Liver (tissue), 9 donors: Measurements from ENCODE around the gene KRTAP10-9. TPM values are rescaled to one million over a fixed set of nuclear protein-coding genes. Genes with fewer than 3 reads are reported as not detected.
A peak's percentile ranks its signal among the peaks of the same experiment; 100 is the strongest.

ENCODE experiments used
- DNase-seq: peaks from one replicate; pipeline ENCODE4 v3.0.0-alpha.2; 2017; ENCODE audit warnings: low spot score
- H3K27ac ChIP-seq, 2 donors: one replicate each; pipeline ENCODE4 v1.7.0; 2013; ENCODE audit warnings: inconsistent platforms in 2 of 2, low read length in 2 of 2, control low read depth in 1 of 2, low read depth in 1 of 2, mild to moderate bottlenecking in 1 of 2
- H3K27me3 ChIP-seq, 4 donors: one replicate each; pipeline versions ENCODE4 v1.6.1 to v1.7.0; 2013; ENCODE audit warnings: low read length in 3 of 4, inconsistent platforms in 1 of 4, mild to moderate bottlenecking in 1 of 4, moderate library complexity in 1 of 4; ENCODE audit not compliant: control insufficient read depth in 4 of 4, insufficient read depth in 4 of 4
- H3K36me3 ChIP-seq, 4 donors: one replicate each; pipeline versions ENCODE4 v1.6.1 to v1.7.0; 2013; ENCODE audit warnings: low read length in 3 of 4, mild to moderate bottlenecking in 3 of 4, low read depth in 1 of 4, moderate library complexity in 1 of 4; ENCODE audit not compliant: control insufficient read depth in 4 of 4, insufficient read depth in 3 of 4
- H3K4me1 ChIP-seq, 4 donors: one replicate each; pipeline versions ENCODE4 v1.6.1 to v1.7.0; 2013; ENCODE audit warnings: low read length in 3 of 4, mild to moderate bottlenecking in 3 of 4, moderate library complexity in 1 of 4; ENCODE audit not compliant: control insufficient read depth in 4 of 4, insufficient read depth in 4 of 4
- H3K4me3 ChIP-seq, 3 donors: one replicate each; pipeline versions ENCODE4 v1.6.1 to v1.7.0; 2013; ENCODE audit warnings: low read length in 3 of 3, control low read depth in 1 of 3, low read depth in 1 of 3, mild to moderate bottlenecking in 1 of 3
- H3K9ac ChIP-seq, 2 donors: one replicate each; pipeline ENCODE4 v1.7.0; 2013; ENCODE audit warnings: low read length in 2 of 2, mild to moderate bottlenecking in 2 of 2, moderate library complexity in 2 of 2, control low read depth in 1 of 2, low read depth in 1 of 2
- H3K9me3 ChIP-seq, 4 donors: one replicate each; pipeline versions ENCODE4 v1.6.1 to v1.7.0; 2013; ENCODE audit warnings: low read length in 3 of 4; ENCODE audit not compliant: control insufficient read depth in 4 of 4
- ATF3 ChIP-seq: IDR thresholded peaks from 2 replicates; pipeline ENCODE4 v1.6.1; 2016; ENCODE audit warnings: antibody characterized with exemption
- CTCF ChIP-seq: fragments of 150-350 bp; IDR thresholded peaks from 2 replicates; pipeline ENCODE4 v1.5.1; 2017; ENCODE audit warnings: improper control_type of control experiment, low read depth, low read length; ENCODE audit not compliant: missing input control
- EGR1 ChIP-seq, 2 donors: IDR thresholded peaks; 2 replicates each; pipeline ENCODE4 v1.6.1; 2016 to 2018; ENCODE audit warnings: antibody characterized with exemption in 2 of 2, low read depth in 2 of 2
- FOXA2 ChIP-seq: IDR thresholded peaks from 2 replicates; pipeline ENCODE4 v1.6.1; 2016; ENCODE audit warnings: antibody characterized with exemption
- GABPA ChIP-seq, 2 donors: IDR thresholded peaks in 1 of 2; conservative IDR thresholded peaks in 1 of 2; 2 replicates each; pipeline ENCODE4 v1.6.1; 2016; ENCODE audit warnings: antibody characterized with exemption in 2 of 2, mild to moderate bottlenecking in 1 of 2, moderate library complexity in 1 of 2
- HNF4A ChIP-seq, 2 donors: conservative IDR thresholded peaks; 2 replicates each; pipeline ENCODE4 v1.6.1; 2016; ENCODE audit warnings: antibody characterized with exemption in 2 of 2, mild to moderate bottlenecking in 2 of 2
- HNF4G ChIP-seq: IDR thresholded peaks from 2 replicates; pipeline ENCODE4 v1.6.1; 2016; ENCODE audit warnings: antibody characterized with exemption
- JUND ChIP-seq, 2 donors: IDR thresholded peaks; 2 replicates each; pipeline ENCODE4 v1.6.1; 2016; ENCODE audit warnings: antibody characterized with exemption in 2 of 2
- MAX ChIP-seq: IDR thresholded peaks from 2 replicates; pipeline ENCODE4 v1.6.1; 2016; ENCODE audit warnings: antibody characterized with exemption
- NR2F2 ChIP-seq: IDR thresholded peaks from 2 replicates; pipeline ENCODE4 v1.6.1; 2016; ENCODE audit warnings: antibody characterized with exemption
- RAD21 ChIP-seq, 2 donors: IDR thresholded peaks; 2 replicates each; pipeline ENCODE4 v1.6.1; 2016; ENCODE audit warnings: antibody characterized with exemption in 2 of 2, mild to moderate bottlenecking in 2 of 2
- REST ChIP-seq: IDR thresholded peaks from 2 replicates; pipeline ENCODE4 v1.6.1; 2016; ENCODE audit warnings: antibody characterized with exemption, mild to moderate bottlenecking
- RXRA ChIP-seq, 2 donors: IDR thresholded peaks; 2 replicates each; pipeline ENCODE4 v1.6.1; 2017 to 2018; ENCODE audit warnings: antibody characterized with exemption in 2 of 2, mild to moderate bottlenecking in 1 of 2
- TAF1 ChIP-seq: conservative IDR thresholded peaks from 2 replicates; pipeline ENCODE4 v1.6.1; 2016; ENCODE audit warnings: antibody characterized with exemption, mild to moderate bottlenecking
- ZBTB33 ChIP-seq: IDR thresholded peaks from 2 replicates; pipeline ENCODE4 v1.6.1; 2016; ENCODE audit warnings: antibody characterized with exemption
- WGBS: extraction: QIAGEN DNeasy Blood & Tissue Kit; methylation state at CpG from one replicate; pipeline ENCODE4 v1.1.7; 2013; 5-methylcytosine and 5-hydroxymethylcytosine counted together
- polyA plus RNA-seq, 2 donors: library from polyadenylated mRNA; stranded (reverse) in 1 of 2; unstranded in 1 of 2; fragments of 200-250 nt in 1 of 2; fragments of >200 nt in 1 of 2; fragmentation: Nextera tagmentation in 1 of 2; extraction: Ambion mirVana in 1 of 2; gene quantifications; one replicate each; pipeline versions ENCODE4 v1.2.1 to v1.2.3, GENCODE V29; 2013 to 2015
- total RNA-seq, 2 donors: library from RNA; depleted of rRNA; stranded (reverse); fragments of >200 nt; gene quantifications; one replicate each; pipeline ENCODE4 v1.2.3, GENCODE V29; 2014
- donor health status: healthy.
- donor health status: healthy.
- donor health status: healthy.
- donor health status: healthy.
- donor health status: healthy.

Gene KRTAP10-9
- total and polyA plus RNA-seq, 4 donors, result not detected

GRCh38 chr21:44603911-44604310 lies 23.0 kb upstream of the KRTAP10-9 start:
- H3K36me3 ChIP-seq, result no peaks in the 10 kb centered on the region
- no peak overlapping the region for H3K9ac ChIP-seq
- no peaks in the 10 kb centered on the region for H3K27me3 ChIP-seq
- no peak overlapping the region for H3K4me3 ChIP-seq
- H3K27ac ChIP-seq, result no peak overlapping the region
- TF ChIP-seq EGR1 (IDR thresholded peaks at IDR 0.05; ENCODE audit: low read depth in 2 of 2), result no peak
- no peak for TF ChIP-seq NR2F2
- TF ChIP-seq JUND (IDR thresholded peaks at IDR 0.05), result no peak
- no peak for TF ChIP-seq REST
- TF ChIP-seq HNF4G, result no peak
- no peak for TF ChIP-seq RAD21 (IDR thresholded peaks at IDR 0.05)
- TF ChIP-seq TAF1, result no peak
- TF ChIP-seq CTCF, result no peak
- TF ChIP-seq MAX, result no peak
- TF ChIP-seq ZBTB33, result no peak
- TF ChIP-seq FOXA2, result no peak
- TF ChIP-seq RXRA (IDR thresholded peaks at IDR 0.05), result no peak
- peaks cover 0 to 7% (median 5%) of the 10 kb centered on the region in 4 donors for H3K9me3 ChIP-seq
- 87% methylated on average over 8 of the region's 8 CpGs for WGBS
- no peaks in the 10 kb centered on the region for H3K4me1 ChIP-seq
- DNase-seq, result peak; percentile 16

GRCh38 chr21:44606495-44606894 lies 20.4 kb upstream of the KRTAP10-9 start:
- Histone ChIP-seq H3K9ac (no peak overlapping the region), H3K36me3 (no peaks in the 10 kb centered on the region), H3K9me3 (peaks cover 1 to 16% (median 5%) of the 10 kb centered on the region in 4 donors), H3K4me1 (no peaks in the 10 kb centered on the region), H3K27ac (no peak overlapping the region), H3K4me3 (no peak overlapping the region), H3K27me3 (no peaks in the 10 kb centered on the region)
- DNase-seq, result peak; percentile 2
- 75% methylated on average over 4 of the region's 4 CpGs for WGBS
- TF ChIP-seq ATF3, result no peak
- no peak for TF ChIP-seq ZBTB33
- no peak for TF ChIP-seq MAX
- no peak for TF ChIP-seq REST
- TF ChIP-seq HNF4A (conservative IDR thresholded peaks at IDR 0.05), result no peak
- TF ChIP-seq GABPA (IDR thresholded peaks at IDR 0.05 in 1 of 2, conservative IDR thresholded peaks at IDR 0.05 in 1 of 2), result no peak
- TF ChIP-seq JUND (IDR thresholded peaks at IDR 0.05), result no peak
- TF ChIP-seq TAF1, result no peak
